Chondrocyte (in vitro differentiated cells): ENCODE measurements around the gene MBNL1. TPM values are rescaled to one million over a fixed set of nuclear protein-coding genes. Genes with fewer than 3 reads are reported as not detected.

Experiments used
- DNase-seq: peaks from one replicate; pipeline ENCODE4 v3.0.0; 2021; ENCODE audit warnings: mixed read lengths, low spot score
- H3K27ac Mint-ChIP-seq: one replicate; pipeline ENCODE4 v1.8.0; 2021; ENCODE audit warnings: mild to moderate bottlenecking, moderate library complexity, mixed read lengths; ENCODE audit not compliant: unreplicated experiment
- H3K27me3 Mint-ChIP-seq: 2 replicates; pipeline ENCODE4 v1.8.0; 2021; ENCODE audit warnings: low read depth, mixed read lengths
- H3K36me3 Mint-ChIP-seq: 2 replicates; pipeline ENCODE4 v1.8.0; 2021; ENCODE audit warnings: low read depth, mixed read lengths
- H3K4me1 Mint-ChIP-seq: 2 replicates; pipeline ENCODE4 v1.8.0; 2021; ENCODE audit warnings: low read depth, mild to moderate bottlenecking, mixed read lengths
- H3K4me3 Mint-ChIP-seq: one replicate; pipeline ENCODE4 v1.8.0; 2021; ENCODE audit warnings: mild to moderate bottlenecking, moderate library complexity, mixed read lengths; ENCODE audit not compliant: unreplicated experiment
- H3K9me3 Mint-ChIP-seq: 2 replicates; pipeline ENCODE4 v1.8.0; 2021; ENCODE audit warnings: low read depth, mixed read lengths
- CTCF ChIP-seq: fragments of 200-600 bp; sonication (generic); IDR thresholded peaks from 2 replicates; pipeline ENCODE4 v1.5.0; 2021; ENCODE audit warnings: antibody characterized with exemption, mild to moderate bottlenecking, moderate library complexity
- total RNA-seq: library from RNA; stranded (reverse); gene quantifications from 3 replicates; pipeline ENCODE4 v1.2.1, GENCODE V29; 2021

Gene MBNL1
- total RNA-seq, 1 donor from 2014 or later, result 166 TPM

- no peak for TF ChIP-seq CTCF
- H3K4me1 Mint-ChIP-seq, result peaks cover 19% of the 10 kb centered on the region
- no peak for DNase-seq
- no peaks in the 10 kb centered on the region for H3K9me3 Mint-ChIP-seq
- peaks cover 6% of the 10 kb centered on the region for H3K36me3 Mint-ChIP-seq
- H3K27ac Mint-ChIP-seq, result no peak overlapping the region
- H3K4me3 Mint-ChIP-seq, result no peak overlapping the region
- H3K27me3 Mint-ChIP-seq, result no peaks in the 10 kb centered on the region
Measured at GRCh38 chr3:152346058-152346457, 77.3 kb downstream of the MBNL1 start.

DNA sequence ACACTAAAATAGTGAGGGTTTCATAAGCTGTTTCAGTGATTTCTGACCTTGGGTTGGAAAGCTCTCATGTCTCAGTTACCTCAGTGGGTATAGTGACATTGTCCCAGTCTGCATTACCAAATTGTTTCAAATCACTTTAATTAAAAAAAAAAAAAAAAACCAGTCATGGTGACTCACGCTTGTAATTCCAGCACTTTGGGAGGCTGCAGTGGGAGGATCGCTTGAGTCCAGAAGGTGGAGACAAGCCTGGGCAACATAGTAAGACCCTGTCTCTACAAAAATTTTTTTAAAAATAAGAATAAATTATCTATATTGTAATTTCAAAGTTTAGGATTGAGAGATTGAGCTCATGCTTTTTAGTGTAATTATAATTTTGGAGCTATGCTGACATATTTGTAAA, 78.0 kb downstream of the MBNL1 start:
- Mint-ChIP-seq H3K4me3 (no peak overlapping the region), H3K36me3 (peaks cover 6% of the 10 kb centered on the region), H3K4me1 (peaks cover 21% of the 10 kb centered on the region), H3K27me3 (no peaks in the 10 kb centered on the region), H3K9me3 (no peaks in the 10 kb centered on the region), H3K27ac (no peak overlapping the region)
- TF ChIP-seq CTCF, result no peak
- DNase-seq, result no peak

- H3K36me3 Mint-ChIP-seq, result peaks cover 4% of the 10 kb centered on the region
- H3K4me1 Mint-ChIP-seq, result peaks cover 30% of the 10 kb centered on the region
- H3K27ac Mint-ChIP-seq, result no peak overlapping the region
- no peak overlapping the region for H3K4me3 Mint-ChIP-seq
- no peak for TF ChIP-seq CTCF
- DNase-seq, result no peak
- no peaks in the 10 kb centered on the region for H3K27me3 Mint-ChIP-seq
- H3K9me3 Mint-ChIP-seq, result no peaks in the 10 kb centered on the region
Measured at GRCh38 chr3:152348436-152349177, 79.9 kb downstream of the MBNL1 start.

DNA sequence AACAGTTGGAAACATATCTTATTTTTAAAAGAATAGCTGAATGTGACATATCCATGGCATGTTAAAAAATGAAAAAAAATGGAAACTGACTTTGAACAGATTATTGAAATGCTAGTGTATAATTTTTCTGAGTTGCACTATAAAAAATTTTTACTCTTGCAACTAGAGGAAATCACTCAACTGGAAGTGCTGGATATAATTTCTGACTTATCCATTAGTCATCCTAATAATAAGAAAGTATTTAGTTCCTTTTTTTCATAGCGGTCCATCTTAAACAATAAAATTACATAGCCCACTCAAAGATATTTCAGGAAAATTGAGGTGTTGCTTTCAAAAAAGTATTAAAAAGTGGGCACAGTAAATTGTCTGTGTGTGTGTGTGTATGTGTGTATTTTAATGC, 80.7 kb downstream of the MBNL1 start:
- no peak overlapping the region for H3K4me3 Mint-ChIP-seq
- peaks cover 30% of the 10 kb centered on the region for H3K4me1 Mint-ChIP-seq
- H3K9me3 Mint-ChIP-seq, result no peaks in the 10 kb centered on the region
- H3K27ac Mint-ChIP-seq, result no peak overlapping the region
- peaks cover 4% of the 10 kb centered on the region for H3K36me3 Mint-ChIP-seq
- DNase-seq, result no peak
- H3K27me3 Mint-ChIP-seq, result no peaks in the 10 kb centered on the region
- no peak for TF ChIP-seq CTCF

DNA sequence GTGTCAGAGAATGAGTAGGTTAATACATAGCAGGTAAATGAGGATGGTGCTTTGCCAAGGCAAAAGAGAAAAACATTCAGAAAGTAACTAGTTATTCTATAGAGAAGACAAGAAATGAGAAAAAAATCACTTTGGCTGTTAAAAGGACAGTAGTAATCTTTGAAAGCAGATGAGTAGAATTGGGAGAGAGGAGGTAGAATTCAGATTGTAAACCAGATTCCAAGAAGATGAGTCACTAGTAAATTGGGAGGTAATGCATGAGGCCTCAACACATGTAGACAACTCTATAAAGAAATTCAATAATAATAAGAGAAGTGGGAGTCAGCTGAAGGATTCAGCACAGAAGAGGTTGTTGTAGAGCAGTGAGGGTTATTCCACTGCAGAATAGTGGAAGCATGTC, 81.4 kb downstream of the MBNL1 start:
- no peak for TF ChIP-seq CTCF
- Mint-ChIP-seq H3K4me3 (no peak overlapping the region), H3K4me1 (peaks cover 28% of the 10 kb centered on the region), H3K27ac (no peak overlapping the region), H3K36me3 (peaks cover 2% of the 10 kb centered on the region), H3K9me3 (no peaks in the 10 kb centered on the region), H3K27me3 (no peaks in the 10 kb centered on the region)
- no peak for DNase-seq
